ENCODE measurements around the gene SDR42E1. TPM values are rescaled to one million over a fixed set of nuclear protein-coding genes. Genes with fewer than 3 reads are reported as not detected.
A peak's percentile ranks its signal among the peaks of the same experiment; 100 is the strongest.

The SDR42E1 gene
- total and polyA plus RNA-seq, 2 of the 13 experiments (the other 11 are each of a cell fraction or from before 2014, with no cell fraction given), result 0.01 to 0.13 TPM

DNA sequence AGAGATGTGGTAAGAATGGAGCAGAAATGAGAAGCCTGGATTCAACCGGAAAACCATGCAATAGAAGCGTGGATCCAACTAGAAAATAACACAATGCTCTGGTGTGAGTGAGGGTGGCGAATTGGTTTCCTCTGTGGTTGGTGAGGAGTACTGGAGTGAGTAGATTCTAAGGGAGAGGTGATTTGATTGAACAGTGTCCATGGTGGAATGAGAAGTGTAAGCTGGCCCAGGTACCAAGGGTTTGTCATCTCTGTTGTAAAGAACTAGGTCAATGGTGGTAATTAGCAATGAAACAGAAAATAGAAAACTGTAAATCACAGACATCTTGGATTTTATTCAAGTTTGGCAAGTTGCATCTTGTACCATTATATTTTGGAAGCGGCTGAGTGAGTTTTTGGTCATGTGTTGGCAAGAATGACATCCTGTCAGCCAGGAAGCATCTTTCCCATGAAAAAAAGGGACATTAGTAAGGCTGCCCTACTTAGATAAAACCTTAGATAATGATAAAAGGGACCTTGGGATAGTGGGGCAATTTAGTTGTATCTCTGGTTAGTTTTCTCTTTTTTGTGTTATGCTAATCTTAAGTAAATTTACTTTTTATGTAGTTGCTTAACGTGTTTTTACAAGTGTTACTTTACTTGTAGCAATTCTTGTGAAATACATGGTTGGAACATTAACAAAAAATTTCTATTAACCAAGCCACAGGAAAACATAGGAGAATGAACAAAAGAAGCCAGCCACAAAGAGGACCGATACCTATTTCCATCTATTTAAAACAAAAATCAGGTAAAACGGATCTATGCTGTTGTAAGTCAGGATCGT is 44.7 kb upstream of the SDR42E1 start (continued):
- no peak for TF ChIP-seq ZMYM2 (CRISPR knock-in tag; IDR thresholded peaks at IDR 0.05)
- TF ChIP-seq TSC22D2 (CRISPR knock-in tag; IDR thresholded peaks at IDR 0.05; ENCODE audit: borderline replicate concordance), result no peak
- no peak for TF ChIP-seq MLXIP (CRISPR knock-in tag; IDR thresholded peaks at IDR 0.05; ENCODE audit: borderline replicate concordance)
- TF ChIP-seq HOXA9 (CRISPR knock-in tag; IDR thresholded peaks at IDR 0.05; ENCODE audit: borderline replicate concordance), result no peak
- TF ChIP-seq ZNF335 (CRISPR knock-in tag; IDR thresholded peaks at IDR 0.05), result no peak
- peak; percentile 79; the same call in 1 of the 2 replicates for TF ChIP-seq RCOR2 (CRISPR knock-in tag; IDR thresholded peaks at IDR 0.05)
- no peak for TF ChIP-seq FOXM1 (CRISPR knock-in tag; IDR thresholded peaks at IDR 0.05)
- TF ChIP-seq TBX3 (IDR thresholded peaks at IDR 0.05; ENCODE audit: borderline replicate concordance), result no peak
- no peak for TF ChIP-seq NFATC3 (CRISPR knock-in tag; IDR thresholded peaks at IDR 0.05)
- TF ChIP-seq ZNF839 (CRISPR knock-in tag; IDR thresholded peaks at IDR 0.05; ENCODE audit: borderline replicate concordance), result no peak
- no peak for TF ChIP-seq DMTF1 (CRISPR knock-in tag; IDR thresholded peaks at IDR 0.05)
- no peak for TF ChIP-seq ZBTB14 (CRISPR knock-in tag; IDR thresholded peaks at IDR 0.05)
- TF ChIP-seq MAZ (IDR thresholded peaks at IDR 0.05; ENCODE audit: borderline replicate concordance, low read depth, low read length), result no peak
- TF ChIP-seq MAZ (CRISPR knock-in tag; IDR thresholded peaks at IDR 0.05; ENCODE audit: low read depth), result no peak
- no peak for TF ChIP-seq ZFYVE20 (CRISPR knock-in tag; IDR thresholded peaks at IDR 0.05; ENCODE audit: borderline replicate concordance, low read depth)
- no peak for TF ChIP-seq ZNF564 (CRISPR knock-in tag; IDR thresholded peaks at IDR 0.05)
- TF ChIP-seq RAD51 (IDR thresholded peaks at IDR 0.05; ENCODE audit: borderline replicate concordance), result no peak
- TF ChIP-seq, protein P1, sequence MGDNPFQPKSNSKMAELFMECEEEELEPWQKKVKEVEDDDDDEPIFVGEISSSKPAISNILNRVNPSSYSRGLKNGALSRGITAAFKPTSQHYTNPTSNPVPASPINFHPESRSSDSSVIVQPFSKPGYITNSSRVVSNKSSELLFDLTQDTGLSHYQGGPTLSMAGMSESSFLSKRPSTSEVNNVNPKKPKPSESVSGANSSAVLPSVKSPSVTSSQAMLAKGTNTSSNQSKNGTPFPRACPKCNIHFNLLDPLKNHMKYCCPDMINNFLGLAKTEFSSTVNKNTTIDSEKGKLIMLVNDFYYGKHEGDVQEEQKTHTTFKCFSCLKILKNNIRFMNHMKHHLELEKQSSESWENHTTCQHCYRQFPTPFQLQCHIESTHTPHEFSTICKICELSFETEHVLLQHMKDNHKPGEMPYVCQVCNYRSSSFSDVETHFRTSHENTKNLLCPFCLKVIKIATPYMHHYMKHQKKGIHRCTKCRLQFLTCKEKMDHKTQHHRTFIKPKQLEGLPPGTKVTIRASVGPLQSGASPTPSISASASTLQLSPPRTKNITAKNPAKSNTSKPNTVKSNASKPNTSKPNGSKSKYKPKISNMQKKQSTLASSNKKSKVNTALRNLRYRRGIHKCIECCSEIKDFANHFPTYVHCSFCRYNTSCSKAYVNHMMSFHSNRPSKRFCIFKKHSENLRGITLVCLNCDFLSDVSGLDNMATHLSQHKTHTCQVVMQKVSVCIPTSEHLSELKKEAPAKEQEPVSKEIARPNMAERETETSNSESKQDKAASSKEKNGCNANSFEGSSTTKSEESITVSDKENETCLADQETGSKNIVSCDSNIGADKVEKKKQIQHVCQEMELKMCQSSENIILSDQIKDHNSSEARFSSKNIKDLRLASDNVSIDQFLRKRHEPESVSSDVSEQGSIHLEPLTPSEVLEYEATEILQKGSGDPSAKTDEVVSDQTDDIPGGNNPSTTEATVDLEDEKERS (CRISPR knock-in tag; IDR thresholded peaks at IDR 0.05), result 0 out of 2 replicates have a peak, but pooled peaks have one; percentile 6
- no peak for TF ChIP-seq ZNF749 (CRISPR knock-in tag; IDR thresholded peaks at IDR 0.05; ENCODE audit: borderline replicate concordance)
